DOHH2 (cell line): Measurements from ENCODE around the gene OCA2.

Experiments used
- H3F3A ChIP-seq: fragments of 200-600 bp; sonication (generic), shearing (Covaris generic); 2 replicates; pipeline ENCODE4 v1.6.0; 2016; ENCODE audit warnings: antibody characterized with exemption, mild to moderate bottlenecking; ENCODE audit not compliant: control insufficient read depth, insufficient read depth
- H3K27ac ChIP-seq: fragments of 200-600 bp; sonication (generic); 2 replicates; pipeline ENCODE4 v1.5.1; 2014; ENCODE audit warnings: low read depth, mild to moderate bottlenecking, low read length, moderate library complexity
- H3K27me3 ChIP-seq: fragments of 200-600 bp; sonication (generic); 2 replicates; pipeline ENCODE4 v1.6.1; 2014; ENCODE audit warnings: mild to moderate bottlenecking, low read length, mixed read lengths; ENCODE audit not compliant: control insufficient read depth
- H3K36me3 ChIP-seq: fragments of 200-600 bp; sonication (generic); 2 replicates; pipeline ENCODE4 v1.6.1; 2014; ENCODE audit warnings: mild to moderate bottlenecking, low read length, moderate library complexity, mixed read lengths; ENCODE audit not compliant: control insufficient read depth
- H3K4me1 ChIP-seq: fragments of 200-600 bp; sonication (generic); 2 replicates; pipeline ENCODE4 v1.6.1; 2014; ENCODE audit warnings: mild to moderate bottlenecking, low read length, mixed read lengths; ENCODE audit not compliant: control insufficient read depth
- H3K4me2 ChIP-seq: fragments of 200-600 bp; sonication (generic); 2 replicates; pipeline ENCODE4 v1.6.0; 2014; ENCODE audit warnings: mild to moderate bottlenecking, low read length, moderate library complexity
- H3K4me3 ChIP-seq: fragments of 200-600 bp; sonication (generic); 2 replicates; pipeline ENCODE4 v1.5.1; 2014; ENCODE audit warnings: mild to moderate bottlenecking, low read length, mixed read lengths
- H3K79me2 ChIP-seq: fragments of 200-600 bp; sonication (generic); 2 replicates; pipeline ENCODE4 v1.6.1; 2014; ENCODE audit warnings: mild to moderate bottlenecking, low read length, mixed read lengths; ENCODE audit not compliant: control insufficient read depth
- H3K9me2 ChIP-seq: fragments of 200-600 bp; sonication (generic); replicated peaks from 2 replicates; pipeline ENCODE4 v1.6.1; 2014; ENCODE audit warnings: mild to moderate bottlenecking, low read length, mixed read lengths; ENCODE audit not compliant: control insufficient read depth
- H3K9me3 ChIP-seq: fragments of 200-600 bp; sonication (generic); 2 replicates; pipeline ENCODE4 v1.6.1; 2014; ENCODE audit warnings: antibody characterized with exemption, low read length, mixed read lengths; ENCODE audit not compliant: control insufficient read depth, insufficient read depth
- H4K20me1 ChIP-seq: fragments of 200-600 bp; sonication (generic); 2 replicates; pipeline ENCODE4 v1.6.0; 2014; ENCODE audit warnings: low read depth, mild to moderate bottlenecking, antibody characterized with exemption, low read length, moderate library complexity; ENCODE audit not compliant: control insufficient read depth, insufficient read depth
- EZH2phosphoT487 ChIP-seq: fragments of 200-600 bp; sonication (generic); IDR thresholded peaks from 2 replicates; pipeline ENCODE4 v1.6.1; 2017; ENCODE audit warnings: borderline replicate concordance, mild to moderate bottlenecking, antibody characterized with exemption, low read length, moderate library complexity, mixed read lengths
- TF ChIP-seq, protein P1 (sequence below): fragments of 200-600 bp; sonication (generic); IDR thresholded peaks from one replicate; pipeline ENCODE4 v1.5.1; 2014; ENCODE audit warnings: antibody characterized with exemption, mild to moderate bottlenecking, low read depth, low read length; ENCODE audit not compliant: poor library complexity, severe bottlenecking

OCA2 gene

DNA sequence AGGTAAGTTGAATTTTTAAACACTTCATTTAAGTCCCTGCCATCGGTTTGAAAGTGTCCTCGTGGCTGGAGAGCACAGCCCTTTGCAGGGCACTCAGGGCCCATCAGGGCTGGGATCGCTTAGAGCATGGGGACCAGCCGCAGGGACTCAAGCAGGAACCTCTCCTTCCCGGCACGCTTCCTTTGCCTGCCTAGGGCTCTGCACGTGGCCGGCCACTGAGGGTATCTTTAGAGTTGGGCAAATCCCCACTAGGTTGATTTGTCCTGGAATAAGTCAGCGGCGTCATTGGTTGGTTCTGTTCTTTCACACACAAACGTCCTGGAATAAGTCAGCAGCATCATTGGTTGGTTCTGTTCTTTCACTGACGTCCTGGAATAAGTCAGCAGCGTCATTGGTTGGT is 131.6 kb downstream of the OCA2 start:
- no peaks in the 10 kb centered on the region for H3K9me3 ChIP-seq
- TF ChIP-seq EZH2phosphoT487 = no peak
- TF ChIP-seq, protein P1, sequence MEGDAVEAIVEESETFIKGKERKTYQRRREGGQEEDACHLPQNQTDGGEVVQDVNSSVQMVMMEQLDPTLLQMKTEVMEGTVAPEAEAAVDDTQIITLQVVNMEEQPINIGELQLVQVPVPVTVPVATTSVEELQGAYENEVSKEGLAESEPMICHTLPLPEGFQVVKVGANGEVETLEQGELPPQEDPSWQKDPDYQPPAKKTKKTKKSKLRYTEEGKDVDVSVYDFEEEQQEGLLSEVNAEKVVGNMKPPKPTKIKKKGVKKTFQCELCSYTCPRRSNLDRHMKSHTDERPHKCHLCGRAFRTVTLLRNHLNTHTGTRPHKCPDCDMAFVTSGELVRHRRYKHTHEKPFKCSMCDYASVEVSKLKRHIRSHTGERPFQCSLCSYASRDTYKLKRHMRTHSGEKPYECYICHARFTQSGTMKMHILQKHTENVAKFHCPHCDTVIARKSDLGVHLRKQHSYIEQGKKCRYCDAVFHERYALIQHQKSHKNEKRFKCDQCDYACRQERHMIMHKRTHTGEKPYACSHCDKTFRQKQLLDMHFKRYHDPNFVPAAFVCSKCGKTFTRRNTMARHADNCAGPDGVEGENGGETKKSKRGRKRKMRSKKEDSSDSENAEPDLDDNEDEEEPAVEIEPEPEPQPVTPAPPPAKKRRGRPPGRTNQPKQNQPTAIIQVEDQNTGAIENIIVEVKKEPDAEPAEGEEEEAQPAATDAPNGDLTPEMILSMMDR = no peak
- H4K20me1 ChIP-seq = no peaks in the 10 kb centered on the region
- H3K27ac ChIP-seq = no peak overlapping the region
- H3K4me2 ChIP-seq = no peak overlapping the region
- H3K79me2 ChIP-seq = no peaks in the 10 kb centered on the region
- H3K9me2 ChIP-seq = no peaks in the 10 kb centered on the region
- H3K4me3 ChIP-seq = no peak overlapping the region
- no peaks in the 10 kb centered on the region for H3F3A ChIP-seq
- no peaks in the 10 kb centered on the region for H3K27me3 ChIP-seq
- no peaks in the 10 kb centered on the region for H3K36me3 ChIP-seq
- no peaks in the 10 kb centered on the region for H3K4me1 ChIP-seq

GRCh38 chr15:27965546-27965945 is 133.6 kb downstream of the OCA2 start:
- no peak for TF ChIP-seq EZH2phosphoT487
- TF ChIP-seq, protein P1 = no peak
- no peaks in the 10 kb centered on the region for H3K9me2 ChIP-seq
- H3F3A ChIP-seq = no peaks in the 10 kb centered on the region
- H3K9me3 ChIP-seq = no peaks in the 10 kb centered on the region
- no peaks in the 10 kb centered on the region for H4K20me1 ChIP-seq
- H3K79me2 ChIP-seq = no peaks in the 10 kb centered on the region
- H3K36me3 ChIP-seq = no peaks in the 10 kb centered on the region
- no peak overlapping the region for H3K4me2 ChIP-seq
- no peaks in the 10 kb centered on the region for H3K27me3 ChIP-seq
- H3K4me3 ChIP-seq = no peak overlapping the region
- no peaks in the 10 kb centered on the region for H3K4me1 ChIP-seq
- H3K27ac ChIP-seq = no peak overlapping the region

GRCh38 chr15:27961801-27962200 is 137.3 kb downstream of the OCA2 start:
- Histone ChIP-seq H3K9me2 (no peaks in the 10 kb centered on the region), H3K27ac (no peak overlapping the region), H3K4me3 (no peak overlapping the region), H4K20me1 (no peaks in the 10 kb centered on the region), H3K27me3 (no peaks in the 10 kb centered on the region), H3K4me2 (no peak overlapping the region), H3K36me3 (no peaks in the 10 kb centered on the region), H3K4me1 (peaks cover 21% of the 10 kb centered on the region), H3K79me2 (no peaks in the 10 kb centered on the region), H3F3A (no peaks in the 10 kb centered on the region), H3K9me3 (no peaks in the 10 kb centered on the region)
- TF ChIP-seq EZH2phosphoT487 = no peak
- TF ChIP-seq, protein P1 = no peak
